WERI-Rb-1 (cell line): ENCODE measurements around the gene PCDHGB7.
"Not testable (repeated sequence)": the region's sequence is repeated elsewhere in the genome, so short reads cannot be mapped to it uniquely, and the experiment has no call there.

ENCODE experiments used
- DNase-seq: peaks from one replicate; pipeline ENCODE4 v3.0.0-alpha.2; 2020
- H3K27ac ChIP-seq: fragments of 250-450 bp; sonication (Bioruptor Pico); 2 replicates; pipeline ENCODE4 v1.5.1; 2020; ENCODE audit warnings: mild to moderate bottlenecking, moderate library complexity
- H3K27me3 ChIP-seq: fragments of 250-450 bp; sonication (Bioruptor Pico); 2 replicates; pipeline ENCODE4 v1.5.1; 2021; ENCODE audit warnings: mild to moderate bottlenecking, low read depth, moderate library complexity; ENCODE audit not compliant: insufficient read depth, severe bottlenecking
- H3K36me3 ChIP-seq: fragments of 250-450 bp; sonication (Bioruptor Pico); 2 replicates; pipeline ENCODE4 v1.5.1; 2020; ENCODE audit warnings: mild to moderate bottlenecking, moderate library complexity
- H3K4me3 ChIP-seq: 2 replicates; pipeline ENCODE4 v1.5.1; 2011; ENCODE audit warnings: low read depth, mild to moderate bottlenecking, control low read depth, low read length
- H3K9me3 ChIP-seq: fragments of 250-450 bp; sonication (Bioruptor Pico); 2 replicates; pipeline ENCODE4 v1.5.1; 2021; ENCODE audit warnings: mild to moderate bottlenecking, moderate library complexity; ENCODE audit not compliant: severe bottlenecking
- CTCF ChIP-seq: IDR thresholded peaks from 2 replicates; pipeline ENCODE4 v1.5.1; 2011; ENCODE audit warnings: low read depth, mild to moderate bottlenecking, control low read depth, inconsistent platforms, low read length

PCDHGB7 gene

GRCh38 chr5:141431286-141431685 lies 13.8 kb downstream of the PCDHGB7 start:
- no peaks in the 10 kb centered on the region for H3K36me3 ChIP-seq
- no peak for DNase-seq
- TF ChIP-seq CTCF, result no peak
- peaks cover 6% of the 10 kb centered on the region for H3K9me3 ChIP-seq
- no peak overlapping the region for H3K27ac ChIP-seq
- no peak overlapping the region for H3K4me3 ChIP-seq
- H3K27me3 ChIP-seq, result no peaks in the 10 kb centered on the region

- not testable (repeated sequence) for H3K4me3 ChIP-seq, DNase-seq, H3K27me3 ChIP-seq, H3K27ac ChIP-seq, H3K9me3 ChIP-seq, H3K36me3 ChIP-seq
Measured at GRCh38 chr5:141432308-141432707, 14.8 kb downstream of the PCDHGB7 start.

GRCh38 chr5:141432726-141433125 lies 15.2 kb downstream of the PCDHGB7 start:
- not testable (repeated sequence) for H3K27ac ChIP-seq, H3K9me3 ChIP-seq, H3K36me3 ChIP-seq, H3K4me3 ChIP-seq, H3K27me3 ChIP-seq, DNase-seq

DNA sequence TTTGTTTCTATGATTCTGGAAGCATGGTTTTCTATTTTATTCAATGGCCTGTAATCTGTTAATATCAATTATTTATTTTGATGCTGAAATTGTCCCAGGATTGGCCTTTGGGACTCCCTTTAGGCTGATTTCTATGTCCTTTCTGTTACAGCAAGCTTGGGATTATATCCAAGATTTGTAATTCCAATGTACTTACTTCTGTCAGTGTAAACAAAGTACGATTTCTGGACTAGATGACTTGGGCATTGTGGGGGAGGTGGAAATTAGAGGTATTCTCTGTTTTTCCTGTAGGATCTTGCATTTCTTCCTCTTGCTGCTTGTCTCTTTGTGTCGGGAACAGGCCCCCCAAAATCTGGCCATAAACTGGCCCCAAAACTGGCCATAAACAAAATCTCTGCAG lies 16.5 kb downstream of the PCDHGB7 start:
- no peak overlapping the region for H3K4me3 ChIP-seq
- no peaks in the 10 kb centered on the region for H3K36me3 ChIP-seq
- no peak for TF ChIP-seq CTCF
- no peak overlapping the region for H3K27ac ChIP-seq
- H3K27me3 ChIP-seq, result no peaks in the 10 kb centered on the region
- DNase-seq, result no peak
- no peaks in the 10 kb centered on the region for H3K9me3 ChIP-seq

DNA sequence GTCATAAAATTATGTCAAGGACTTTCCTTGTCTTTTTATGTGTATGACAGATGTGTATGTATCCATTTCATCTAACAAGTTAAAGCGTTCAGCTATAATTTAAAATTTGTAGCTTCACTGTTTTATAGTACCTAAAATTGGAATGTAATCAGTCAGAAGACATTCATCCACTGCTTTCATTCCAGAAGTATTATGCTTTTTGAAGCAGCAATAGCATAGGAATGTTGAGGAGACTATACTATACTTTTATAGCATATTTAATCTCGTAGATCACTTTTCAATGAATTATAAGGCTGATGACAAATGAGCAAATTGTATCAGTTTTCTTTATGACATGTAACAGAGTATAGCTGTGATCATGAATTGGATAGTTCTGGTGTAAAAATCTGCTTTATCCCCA lies 19.7 kb downstream of the PCDHGB7 start:
- no peak for TF ChIP-seq CTCF

DNA sequence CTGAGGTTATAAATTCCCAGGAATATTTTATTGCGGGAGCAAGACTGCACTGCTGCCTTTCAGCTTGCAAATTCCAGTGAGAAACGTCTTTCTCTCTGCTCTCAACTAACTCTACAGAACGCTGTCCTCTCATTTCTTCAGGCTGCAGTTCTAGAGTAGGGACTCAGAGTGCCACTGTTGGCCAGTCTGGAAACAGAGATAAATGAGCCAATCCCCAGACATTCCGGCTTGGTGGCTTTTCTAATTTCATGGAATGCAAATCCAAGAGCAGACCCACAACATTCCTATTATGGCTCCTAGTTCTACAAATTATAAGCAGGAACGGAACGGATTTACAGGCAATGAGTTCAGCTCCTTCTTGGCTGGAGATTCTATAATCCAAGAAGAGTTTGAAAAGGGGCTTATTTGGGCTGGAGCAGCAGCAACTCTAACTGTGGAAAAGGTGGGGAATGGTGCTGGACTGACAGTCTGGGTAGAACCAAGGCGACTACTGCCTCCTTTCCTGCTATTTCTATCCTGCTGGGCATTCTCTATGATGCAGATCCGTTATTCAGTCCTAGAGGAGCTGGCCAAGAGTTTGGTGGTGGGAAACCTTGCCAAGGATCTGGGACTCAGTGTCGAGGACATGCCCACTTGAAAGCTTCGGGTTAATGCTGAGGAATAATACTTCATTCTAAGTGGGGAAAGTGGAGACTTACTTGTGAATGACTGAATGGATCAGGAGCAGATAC lies 22.1 kb downstream of the PCDHGB7 start:
- Histone ChIP-seq H3K27me3 (no peaks in the 10 kb centered on the region), H3K4me3 (no peak overlapping the region), H3K27ac (no peak overlapping the region), H3K9me3 (no peaks in the 10 kb centered on the region), H3K36me3 (no peaks in the 10 kb centered on the region)
- no peak for DNase-seq
- TF ChIP-seq CTCF, result no peak

More for the DNA sequence above, 19.7 kb downstream of the PCDHGB7 start:
- Histone ChIP-seq H3K36me3 (no peaks in the 10 kb centered on the region), H3K27me3 (no peaks in the 10 kb centered on the region), H3K27ac (no peak overlapping the region), H3K9me3 (no peaks in the 10 kb centered on the region), H3K4me3 (no peak overlapping the region)
- DNase-seq, result no peak

- Histone ChIP-seq H3K9me3 (no peaks in the 10 kb centered on the region), H3K27ac (no peak overlapping the region), H3K4me3 (no peak overlapping the region), H3K36me3 (no peaks in the 10 kb centered on the region), H3K27me3 (no peaks in the 10 kb centered on the region)
- no peak for DNase-seq
- no peak for TF ChIP-seq CTCF
Measured at GRCh38 chr5:141440341-141440740, 22.9 kb downstream of the PCDHGB7 start.
